Colonic mucosa (tissue), 4 donors: ENCODE data around the gene ERP27. TPM values are rescaled to one million over a fixed set of nuclear protein-coding genes. Genes with fewer than 3 reads are reported as not detected.

Source experiments
- DNase-seq: peaks from one replicate; pipeline ENCODE4 v3.0.0-alpha.2; 2020
- H3K27ac ChIP-seq: fragments of 200-600 bp; one replicate; pipeline ENCODE4 v1.8.0; 2021
- H3K27me3 ChIP-seq: fragments of 200-600 bp; one replicate; pipeline ENCODE4 v1.8.0; 2021
- H3K36me3 ChIP-seq: fragments of 200-600 bp; one replicate; pipeline ENCODE4 v1.8.0; 2021
- H3K4me1 ChIP-seq: fragments of 200-600 bp; one replicate; pipeline ENCODE4 v1.8.0; 2021; ENCODE audit warnings: mild to moderate bottlenecking
- H3K4me3 ChIP-seq: fragments of 200-600 bp; one replicate; pipeline ENCODE4 v1.8.0; 2021
- H3K9ac ChIP-seq, 2 donors: one replicate each; pipeline ENCODE4 v1.7.0; 2013; ENCODE audit warnings: control low read depth in 2 of 2, low read depth in 2 of 2, low read length in 2 of 2
- H3K9me3 ChIP-seq: fragments of 200-600 bp; one replicate; pipeline ENCODE4 v1.8.0; 2021
- intact Hi-C: fragments of 100-400 bp; cut with DNase I; formaldehyde crosslinking; loops from one replicate; pipeline ENCODE4 v1.14.1; 2022
- total RNA-seq, 2 donors: library from RNA; stranded (reverse); fragmentation: NEBNext Ultra II Directional in 1 of 2; extraction: Animal tissue kit (Norgen Biotek cat#: 25700) in 1 of 2; gene quantifications; one replicate each; pipeline ENCODE4 v1.2.1, GENCODE V29; 2021
- TF ChIP-seq, protein P1 (sequence below): fragments of 200-600 bp; IDR thresholded peaks from one replicate; pipeline ENCODE4 v1.8.0; 2022; ENCODE audit warnings: antibody characterized with exemption, mild to moderate bottlenecking
- donor health status: healthy.
- donor health status: DM: no; HTN: no; CAD: no.
- donor health status: DM: no; HTN: no; CAD: no.

The ERP27 gene
- total RNA-seq, 2 donors from 2014 or later = 0.52 to 2.1 TPM

DNA sequence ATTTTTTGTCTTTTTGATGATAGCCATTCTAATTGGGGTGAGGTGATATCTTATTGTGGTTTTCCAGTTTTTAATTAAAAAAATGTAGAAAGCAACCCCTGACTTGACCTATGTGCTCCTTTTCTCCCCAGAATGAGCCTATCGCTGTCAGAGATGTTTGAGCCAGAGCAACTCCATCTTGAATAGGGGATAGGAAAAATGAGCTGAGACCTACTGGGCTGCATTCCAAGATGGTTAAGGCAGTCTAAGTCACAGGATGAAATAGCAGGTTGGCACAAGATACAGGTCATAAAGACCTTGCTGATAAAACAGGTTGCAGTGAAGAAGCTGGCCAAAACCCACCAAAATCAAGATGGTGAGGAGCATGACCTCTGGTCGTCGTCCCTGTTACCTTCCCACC lies 13.8 kb downstream of the ERP27 start:
- Histone ChIP-seq H3K4me1 (no peaks in the 10 kb centered on the region), H3K4me3 (no peak overlapping the region), H3K9me3 (no peaks in the 10 kb centered on the region), H3K27me3 (no peaks in the 10 kb centered on the region), H3K27ac (no peak overlapping the region), H3K9ac (no peak overlapping the region), H3K36me3 (no peaks in the 10 kb centered on the region)
- intact Hi-C loops = no loop called here
- no peak for DNase-seq
- TF ChIP-seq, protein P1, sequence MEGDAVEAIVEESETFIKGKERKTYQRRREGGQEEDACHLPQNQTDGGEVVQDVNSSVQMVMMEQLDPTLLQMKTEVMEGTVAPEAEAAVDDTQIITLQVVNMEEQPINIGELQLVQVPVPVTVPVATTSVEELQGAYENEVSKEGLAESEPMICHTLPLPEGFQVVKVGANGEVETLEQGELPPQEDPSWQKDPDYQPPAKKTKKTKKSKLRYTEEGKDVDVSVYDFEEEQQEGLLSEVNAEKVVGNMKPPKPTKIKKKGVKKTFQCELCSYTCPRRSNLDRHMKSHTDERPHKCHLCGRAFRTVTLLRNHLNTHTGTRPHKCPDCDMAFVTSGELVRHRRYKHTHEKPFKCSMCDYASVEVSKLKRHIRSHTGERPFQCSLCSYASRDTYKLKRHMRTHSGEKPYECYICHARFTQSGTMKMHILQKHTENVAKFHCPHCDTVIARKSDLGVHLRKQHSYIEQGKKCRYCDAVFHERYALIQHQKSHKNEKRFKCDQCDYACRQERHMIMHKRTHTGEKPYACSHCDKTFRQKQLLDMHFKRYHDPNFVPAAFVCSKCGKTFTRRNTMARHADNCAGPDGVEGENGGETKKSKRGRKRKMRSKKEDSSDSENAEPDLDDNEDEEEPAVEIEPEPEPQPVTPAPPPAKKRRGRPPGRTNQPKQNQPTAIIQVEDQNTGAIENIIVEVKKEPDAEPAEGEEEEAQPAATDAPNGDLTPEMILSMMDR = no peak

DNA sequence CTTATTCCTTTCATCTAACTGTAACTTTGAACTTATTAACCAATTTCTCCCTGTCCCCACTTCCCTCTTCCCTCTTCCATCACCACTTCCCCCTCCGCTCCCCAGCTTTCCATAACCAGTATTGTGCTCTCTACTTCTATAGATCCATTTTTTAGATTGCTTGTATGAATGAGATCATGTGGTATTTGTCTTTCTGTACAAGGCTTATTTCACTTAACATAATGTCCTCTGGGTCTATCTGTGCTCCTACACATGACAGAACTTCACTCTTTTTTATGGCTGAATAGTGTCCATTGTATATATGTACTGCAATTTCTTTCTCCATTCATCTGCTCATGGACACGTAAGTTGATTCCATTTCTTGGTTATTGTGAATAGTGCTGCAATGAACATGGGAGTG lies 14.4 kb downstream of the ERP27 start:
- intact Hi-C loops = no loop called here
- no peaks in the 10 kb centered on the region for H3K4me1 ChIP-seq
- no peaks in the 10 kb centered on the region for H3K9me3 ChIP-seq
- TF ChIP-seq, protein P1 = no peak
- no peaks in the 10 kb centered on the region for H3K36me3 ChIP-seq
- no peak overlapping the region for H3K27ac ChIP-seq
- no peaks in the 10 kb centered on the region for H3K27me3 ChIP-seq
- no peak overlapping the region for H3K4me3 ChIP-seq
- no peak overlapping the region for H3K9ac ChIP-seq
- DNase-seq = no peak

DNA sequence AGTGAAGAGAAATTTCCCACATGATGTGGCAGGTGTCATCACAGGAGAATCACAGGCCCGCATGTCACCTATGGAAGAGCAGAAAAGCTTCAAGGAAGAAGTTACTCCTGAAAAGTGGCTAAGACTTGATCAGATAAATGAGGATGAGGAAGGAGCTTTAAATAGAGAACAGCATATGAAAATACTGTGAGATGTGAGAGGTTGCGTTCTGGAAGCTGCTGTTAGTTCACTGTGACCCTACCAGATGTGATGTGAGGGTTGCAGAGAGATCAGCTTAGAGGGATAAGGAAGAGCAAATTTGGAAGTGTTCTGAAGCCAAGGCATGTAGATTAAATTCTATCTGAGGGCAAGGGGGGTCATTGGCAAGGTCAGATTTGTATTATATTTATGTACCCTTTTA lies 17.1 kb downstream of the ERP27 start:
- Histone ChIP-seq H3K9me3 (no peaks in the 10 kb centered on the region), H3K4me1 (no peaks in the 10 kb centered on the region), H3K36me3 (no peaks in the 10 kb centered on the region), H3K27ac (no peak overlapping the region), H3K27me3 (no peaks in the 10 kb centered on the region), H3K9ac (no peak overlapping the region), H3K4me3 (no peak overlapping the region)
- intact Hi-C loops = no loop called here
- TF ChIP-seq, protein P1 = no peak
- DNase-seq = no peak

DNA sequence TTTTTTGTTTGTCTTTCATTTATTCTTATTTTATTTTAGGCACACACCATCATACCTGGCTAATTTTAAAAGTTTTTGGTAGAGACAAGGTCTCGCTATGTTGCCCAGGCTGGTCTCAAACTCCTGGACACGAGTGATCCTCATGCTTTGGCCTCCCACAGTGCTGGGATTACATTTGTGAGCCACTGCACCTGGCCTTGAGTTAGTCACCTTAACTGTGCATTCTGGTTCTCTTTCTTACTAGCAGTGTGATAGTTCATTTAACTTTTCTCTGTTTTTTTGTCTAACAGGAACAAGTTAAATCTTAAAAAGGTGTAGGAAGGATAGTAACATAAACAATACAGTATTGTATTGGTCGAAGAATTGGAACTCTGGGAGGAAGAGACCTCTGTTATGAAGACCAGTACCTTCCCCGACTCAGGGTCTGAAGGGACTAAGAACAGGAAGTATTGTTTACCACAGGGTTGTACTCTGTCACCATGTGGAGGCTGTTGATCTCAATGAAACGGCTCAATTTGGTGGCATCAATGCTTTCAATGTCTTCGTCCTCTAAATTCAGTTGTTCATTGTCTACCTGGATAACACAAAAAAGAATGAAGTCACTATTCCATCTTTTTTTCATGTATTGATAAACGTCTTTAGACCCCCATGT lies 17.7 kb downstream of the ERP27 start:
- H3K36me3 ChIP-seq = no peaks in the 10 kb centered on the region
- no peaks in the 10 kb centered on the region for H3K9me3 ChIP-seq
- no peak overlapping the region for H3K4me3 ChIP-seq
- H3K4me1 ChIP-seq = no peaks in the 10 kb centered on the region
- TF ChIP-seq, protein P1 = no peak
- no peak overlapping the region for H3K9ac ChIP-seq
- no peak overlapping the region for H3K27ac ChIP-seq
- H3K27me3 ChIP-seq = no peaks in the 10 kb centered on the region
- intact Hi-C loops = no loop called here
- DNase-seq = no peak

DNA sequence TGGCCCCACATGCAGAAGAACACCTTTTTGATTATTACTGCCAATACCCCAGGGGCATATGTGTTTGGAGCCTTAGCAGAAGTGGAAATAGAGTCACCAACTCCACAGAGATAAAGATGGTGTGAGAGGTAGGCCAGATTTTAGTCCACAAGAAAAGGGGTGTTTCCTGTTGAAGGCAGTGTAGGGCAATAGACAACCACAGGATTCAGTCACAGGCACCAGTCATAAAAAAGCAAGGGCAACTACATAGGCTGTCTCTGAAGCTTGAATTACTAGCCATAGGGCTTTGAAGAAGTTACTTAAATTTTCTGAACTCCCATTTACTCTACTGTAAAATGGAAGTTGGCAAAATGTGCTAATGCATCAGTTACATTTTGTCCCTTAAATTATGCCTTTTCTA lies 18.9 kb downstream of the ERP27 start:
- intact Hi-C loops = no loop called here

More for the DNA sequence above, 18.9 kb downstream of the ERP27 start:
- no peak overlapping the region for H3K9ac ChIP-seq
- no peak overlapping the region for H3K27ac ChIP-seq
- H3K27me3 ChIP-seq = no peaks in the 10 kb centered on the region
- no peaks in the 10 kb centered on the region for H3K9me3 ChIP-seq
- H3K4me3 ChIP-seq = no peak overlapping the region
- no peaks in the 10 kb centered on the region for H3K4me1 ChIP-seq
- DNase-seq = no peak
- H3K36me3 ChIP-seq = no peaks in the 10 kb centered on the region
- TF ChIP-seq, protein P1 = no peak
